ENCODE data around the gene KCNJ12.
"Not testable (repeated sequence)": the region's sequence is repeated elsewhere in the genome, so short reads cannot be mapped to it uniquely, and the experiment has no call there.

KCNJ12 gene

GRCh38 chr17:21425736-21426135 lies 49.6 kb downstream of the KCNJ12 start:
- no peak for DNase-seq

DNA sequence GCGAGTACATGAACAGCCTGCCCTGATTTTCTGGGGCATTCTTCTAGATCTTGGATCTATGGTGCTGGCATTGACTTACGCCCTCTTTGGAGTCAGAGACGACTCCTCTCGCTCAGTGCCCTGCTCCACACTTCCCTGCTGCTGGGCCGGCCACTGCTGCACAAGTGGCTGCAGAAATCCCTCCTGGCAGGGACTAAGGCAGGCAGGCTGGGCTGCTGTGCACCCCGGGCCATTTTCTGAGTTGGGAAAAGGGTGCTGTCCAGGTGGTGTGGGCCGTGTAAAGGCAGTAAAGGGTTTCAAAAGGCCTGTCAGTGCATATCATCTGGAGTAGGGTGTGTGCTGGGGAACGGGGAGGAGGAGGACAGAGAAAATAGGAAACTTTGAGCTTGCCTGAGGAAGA lies 50.1 kb downstream of the KCNJ12 start:
- not testable (repeated sequence) for H3K27me3 ChIP-seq (ENCODE audit: insufficient read depth, low read length, poor library complexity); H4K20me1 ChIP-seq (ENCODE audit: insufficient read depth, low read length); ATAC-seq (ENCODE audit: insufficient read depth, low read depth); H3K4me2 ChIP-seq (ENCODE audit: insufficient read depth, low read length); H3K27ac ChIP-seq (ENCODE audit: low read length); H3K36me3 ChIP-seq (ENCODE audit: insufficient read depth, low read length); H3K9ac ChIP-seq (ENCODE audit: low read depth, low read length); H3K4me1 ChIP-seq (ENCODE audit: insufficient read depth, low read length); H2AFZ ChIP-seq (ENCODE audit: low read depth, low read length); DNase-seq; H3K4me3 ChIP-seq (ENCODE audit: low read depth in 1 of 2, low read length in 2 of 2); H3K9me3 ChIP-seq (ENCODE audit: insufficient read depth, low read length, severe bottlenecking); H3K79me2 ChIP-seq (ENCODE audit: insufficient read depth, low read length)

More at GRCh38 chr17:21425736-21426135, 49.6 kb downstream of the KCNJ12 start:
- Histone ChIP-seq H3K4me3 (ENCODE audit: low read depth in 1 of 2, low read length in 2 of 2) (no peak overlapping the region), H3K9me3 (ENCODE audit: insufficient read depth, low read length, severe bottlenecking) (no peaks in the 10 kb centered on the region), H3K9ac (ENCODE audit: low read depth, low read length) (no peak overlapping the region), H3K4me2 (ENCODE audit: insufficient read depth, low read length) (no peak overlapping the region), H3K4me1 (ENCODE audit: insufficient read depth, low read length) (no peaks in the 10 kb centered on the region), H3K27ac (ENCODE audit: low read length) (no peak overlapping the region), H3K79me2 (ENCODE audit: insufficient read depth, low read length) (no peaks in the 10 kb centered on the region), H3K27me3 (ENCODE audit: insufficient read depth, low read length, poor library complexity) (no peaks in the 10 kb centered on the region), H4K20me1 (ENCODE audit: insufficient read depth, low read length) (no peaks in the 10 kb centered on the region), H2AFZ (ENCODE audit: low read depth, low read length) (no peak overlapping the region), H3K36me3 (ENCODE audit: insufficient read depth, low read length) (no peaks in the 10 kb centered on the region)
- ATAC-seq (ENCODE audit: insufficient read depth, low read depth), result no peak
- TF ChIP-seq CTCF (IDR thresholded peaks at IDR 0.05; ENCODE audit: borderline replicate concordance, extremely low read depth, low read length, poor library complexity, severe bottlenecking) (no peak), EZH2 (IDR thresholded peaks at IDR 0.05; ENCODE audit: borderline replicate concordance, low read depth, low read length, severe bottlenecking) (no peak)

DNA sequence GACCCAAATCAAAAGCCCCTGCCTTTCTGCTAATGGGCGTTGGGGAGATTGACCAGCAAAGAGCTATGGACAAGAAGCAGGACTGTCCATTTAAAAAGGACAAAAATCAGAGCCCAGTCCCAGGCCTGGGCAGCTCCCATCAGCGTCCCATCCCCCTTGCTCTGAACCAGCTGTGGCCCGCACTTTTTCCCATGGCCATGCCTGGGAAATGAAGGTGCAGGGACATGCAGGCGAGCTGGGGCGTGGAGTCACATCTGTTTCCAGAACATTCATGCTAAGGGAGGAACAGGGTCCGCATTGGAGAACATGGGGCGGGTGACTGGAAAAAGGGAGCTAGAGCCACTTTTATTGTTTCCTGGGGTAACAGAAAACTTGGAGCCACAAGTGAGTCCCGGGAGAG lies 50.7 kb downstream of the KCNJ12 start:
- H3K36me3 ChIP-seq (ENCODE audit: insufficient read depth, low read length); H3K9me3 ChIP-seq (ENCODE audit: insufficient read depth, low read length, severe bottlenecking); H3K79me2 ChIP-seq (ENCODE audit: insufficient read depth, low read length); DNase-seq; H3K9ac ChIP-seq (ENCODE audit: low read depth, low read length); ATAC-seq (ENCODE audit: insufficient read depth, low read depth); H3K4me3 ChIP-seq (ENCODE audit: low read depth in 1 of 2, low read length in 2 of 2); H3K27me3 ChIP-seq (ENCODE audit: insufficient read depth, low read length, poor library complexity); H3K4me2 ChIP-seq (ENCODE audit: insufficient read depth, low read length); H2AFZ ChIP-seq (ENCODE audit: low read depth, low read length); H4K20me1 ChIP-seq (ENCODE audit: insufficient read depth, low read length); H3K27ac ChIP-seq (ENCODE audit: low read length); H3K4me1 ChIP-seq (ENCODE audit: insufficient read depth, low read length): not testable (repeated sequence)

DNA sequence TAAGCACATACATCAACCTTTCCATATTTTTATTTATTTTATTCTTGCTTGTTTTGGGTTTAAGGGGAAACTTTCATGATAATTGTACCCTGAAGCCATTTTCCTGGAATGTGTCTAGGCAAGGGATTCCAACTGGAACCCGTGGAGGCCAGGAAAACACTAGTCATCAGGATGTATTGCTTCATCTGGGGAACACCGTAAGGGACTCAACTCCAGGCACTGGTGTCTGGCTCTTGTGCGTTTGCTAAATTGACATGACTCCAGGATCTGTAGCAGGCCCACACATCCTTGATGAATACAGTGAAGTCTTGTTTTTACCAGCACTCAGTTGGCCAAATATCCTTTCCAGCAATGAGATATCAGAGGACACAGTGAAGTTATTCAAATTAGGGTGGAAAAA lies 51.6 kb downstream of the KCNJ12 start:
- H3K4me2 ChIP-seq (ENCODE audit: insufficient read depth, low read length); H2AFZ ChIP-seq (ENCODE audit: low read depth, low read length): not testable (repeated sequence)

GRCh38 chr17:21428752-21429424 lies 52.7 kb downstream of the KCNJ12 start:
- H3K27ac ChIP-seq (ENCODE audit: low read length); H4K20me1 ChIP-seq (ENCODE audit: insufficient read depth, low read length); H3K4me3 ChIP-seq (ENCODE audit: low read depth in 1 of 2, low read length in 2 of 2); H3K79me2 ChIP-seq (ENCODE audit: insufficient read depth, low read length); H3K27me3 ChIP-seq (ENCODE audit: insufficient read depth, low read length, poor library complexity); H3K4me1 ChIP-seq (ENCODE audit: insufficient read depth, low read length); H2AFZ ChIP-seq (ENCODE audit: low read depth, low read length); H3K9ac ChIP-seq (ENCODE audit: low read depth, low read length); DNase-seq; H3K4me2 ChIP-seq (ENCODE audit: insufficient read depth, low read length); H3K9me3 ChIP-seq (ENCODE audit: insufficient read depth, low read length, severe bottlenecking); ATAC-seq (ENCODE audit: insufficient read depth, low read depth); H3K36me3 ChIP-seq (ENCODE audit: insufficient read depth, low read length): not testable (repeated sequence)

More for the DNA sequence above, 51.6 kb downstream of the KCNJ12 start:
- not testable (repeated sequence) for H3K4me3 ChIP-seq (ENCODE audit: low read depth in 1 of 2, low read length in 2 of 2); H3K9me3 ChIP-seq (ENCODE audit: insufficient read depth, low read length, severe bottlenecking); H3K4me1 ChIP-seq (ENCODE audit: insufficient read depth, low read length); DNase-seq; ATAC-seq (ENCODE audit: insufficient read depth, low read depth); H3K9ac ChIP-seq (ENCODE audit: low read depth, low read length); H3K36me3 ChIP-seq (ENCODE audit: insufficient read depth, low read length); H3K27me3 ChIP-seq (ENCODE audit: insufficient read depth, low read length, poor library complexity); H3K79me2 ChIP-seq (ENCODE audit: insufficient read depth, low read length); H3K27ac ChIP-seq (ENCODE audit: low read length); H4K20me1 ChIP-seq (ENCODE audit: insufficient read depth, low read length)

- not testable (repeated sequence) for H4K20me1 ChIP-seq (ENCODE audit: insufficient read depth, low read length); ATAC-seq (ENCODE audit: insufficient read depth, low read depth); H3K9ac ChIP-seq (ENCODE audit: low read depth, low read length); H3K27ac ChIP-seq (ENCODE audit: low read length); H3K4me1 ChIP-seq (ENCODE audit: insufficient read depth, low read length); H2AFZ ChIP-seq (ENCODE audit: low read depth, low read length); H3K9me3 ChIP-seq (ENCODE audit: insufficient read depth, low read length, severe bottlenecking); DNase-seq; H3K27me3 ChIP-seq (ENCODE audit: insufficient read depth, low read length, poor library complexity); H3K79me2 ChIP-seq (ENCODE audit: insufficient read depth, low read length); H3K4me3 ChIP-seq (ENCODE audit: low read depth in 1 of 2, low read length in 2 of 2); H3K4me2 ChIP-seq (ENCODE audit: insufficient read depth, low read length); H3K36me3 ChIP-seq (ENCODE audit: insufficient read depth, low read length)
Observed at GRCh38 chr17:21429921-21430628, 53.9 kb downstream of the KCNJ12 start.

GRCh38 chr17:21433971-21434370 lies 57.8 kb downstream of the KCNJ12 start:
- H3K36me3 ChIP-seq (ENCODE audit: insufficient read depth, low read length); H3K27ac ChIP-seq (ENCODE audit: low read length); H4K20me1 ChIP-seq (ENCODE audit: insufficient read depth, low read length); H3K79me2 ChIP-seq (ENCODE audit: insufficient read depth, low read length); H2AFZ ChIP-seq (ENCODE audit: low read depth, low read length); DNase-seq; H3K9ac ChIP-seq (ENCODE audit: low read depth, low read length); H3K4me1 ChIP-seq (ENCODE audit: insufficient read depth, low read length); H3K4me3 ChIP-seq (ENCODE audit: low read depth in 1 of 2, low read length in 2 of 2); H3K27me3 ChIP-seq (ENCODE audit: insufficient read depth, low read length, poor library complexity); ATAC-seq (ENCODE audit: insufficient read depth, low read depth); H3K4me2 ChIP-seq (ENCODE audit: insufficient read depth, low read length); H3K9me3 ChIP-seq (ENCODE audit: insufficient read depth, low read length, severe bottlenecking): not testable (repeated sequence)
